DOHH2 (cell line): ENCODE measurements around the gene RAB40B.

ENCODE experiments used
- CTCF ChIP-seq: fragments of 200-600 bp; sonication (generic); IDR thresholded peaks from one replicate; pipeline ENCODE4 v1.5.1; 2014; ENCODE audit warnings: antibody characterized with exemption, mild to moderate bottlenecking, low read depth, low read length; ENCODE audit not compliant: poor library complexity, severe bottlenecking
- EZH2phosphoT487 ChIP-seq: fragments of 200-600 bp; sonication (generic); IDR thresholded peaks from 2 replicates; pipeline ENCODE4 v1.6.1; 2017; ENCODE audit warnings: borderline replicate concordance, mild to moderate bottlenecking, antibody characterized with exemption, low read length, moderate library complexity, mixed read lengths

GRCh38 chr17:82667668-82668000, 30.9 kb downstream of the RAB40B start:
- TF ChIP-seq CTCF (no peak), EZH2phosphoT487 (no peak)
